Liver (tissue), 9 donors: Measurements from ENCODE around the gene GMDS. TPM values are rescaled to one million over a fixed set of nuclear protein-coding genes. Genes with fewer than 3 reads are reported as not detected.

Source experiments
- DNase-seq: peaks from one replicate; pipeline ENCODE4 v3.0.0-alpha.2; 2017; ENCODE audit warnings: low spot score
- H3K27ac ChIP-seq, 2 donors: one replicate each; pipeline ENCODE4 v1.7.0; 2013; ENCODE audit warnings: inconsistent platforms in 2 of 2, low read length in 2 of 2, control low read depth in 1 of 2, low read depth in 1 of 2, mild to moderate bottlenecking in 1 of 2
- H3K27me3 ChIP-seq, 4 donors: one replicate each; pipeline versions ENCODE4 v1.6.1 to v1.7.0; 2013; ENCODE audit warnings: low read length in 3 of 4, inconsistent platforms in 1 of 4, mild to moderate bottlenecking in 1 of 4, moderate library complexity in 1 of 4; ENCODE audit not compliant: control insufficient read depth in 4 of 4, insufficient read depth in 4 of 4
- H3K36me3 ChIP-seq, 4 donors: one replicate each; pipeline versions ENCODE4 v1.6.1 to v1.7.0; 2013; ENCODE audit warnings: low read length in 3 of 4, mild to moderate bottlenecking in 3 of 4, low read depth in 1 of 4, moderate library complexity in 1 of 4; ENCODE audit not compliant: control insufficient read depth in 4 of 4, insufficient read depth in 3 of 4
- H3K4me1 ChIP-seq, 4 donors: one replicate each; pipeline versions ENCODE4 v1.6.1 to v1.7.0; 2013; ENCODE audit warnings: low read length in 3 of 4, mild to moderate bottlenecking in 3 of 4, moderate library complexity in 1 of 4; ENCODE audit not compliant: control insufficient read depth in 4 of 4, insufficient read depth in 4 of 4
- H3K4me3 ChIP-seq, 3 donors: one replicate each; pipeline versions ENCODE4 v1.6.1 to v1.7.0; 2013; ENCODE audit warnings: low read length in 3 of 3, control low read depth in 1 of 3, low read depth in 1 of 3, mild to moderate bottlenecking in 1 of 3
- H3K9ac ChIP-seq, 2 donors: one replicate each; pipeline ENCODE4 v1.7.0; 2013; ENCODE audit warnings: low read length in 2 of 2, mild to moderate bottlenecking in 2 of 2, moderate library complexity in 2 of 2, control low read depth in 1 of 2, low read depth in 1 of 2
- H3K9me3 ChIP-seq, 4 donors: one replicate each; pipeline versions ENCODE4 v1.6.1 to v1.7.0; 2013; ENCODE audit warnings: low read length in 3 of 4; ENCODE audit not compliant: control insufficient read depth in 4 of 4
- ATF3 ChIP-seq: IDR thresholded peaks from 2 replicates; pipeline ENCODE4 v1.6.1; 2016; ENCODE audit warnings: antibody characterized with exemption
- CTCF ChIP-seq: fragments of 150-350 bp; IDR thresholded peaks from 2 replicates; pipeline ENCODE4 v1.5.1; 2017; ENCODE audit warnings: improper control_type of control experiment, low read depth, low read length; ENCODE audit not compliant: missing input control
- EGR1 ChIP-seq, 2 donors: IDR thresholded peaks; 2 replicates each; pipeline ENCODE4 v1.6.1; 2016 to 2018; ENCODE audit warnings: antibody characterized with exemption in 2 of 2, low read depth in 2 of 2
- FOXA1 ChIP-seq: IDR thresholded peaks from 2 replicates; pipeline ENCODE4 v1.6.1; 2016; ENCODE audit warnings: antibody characterized with exemption
- FOXA2 ChIP-seq: IDR thresholded peaks from 2 replicates; pipeline ENCODE4 v1.6.1; 2016; ENCODE audit warnings: antibody characterized with exemption
- GABPA ChIP-seq, 2 donors: IDR thresholded peaks in 1 of 2; conservative IDR thresholded peaks in 1 of 2; 2 replicates each; pipeline ENCODE4 v1.6.1; 2016; ENCODE audit warnings: antibody characterized with exemption in 2 of 2, mild to moderate bottlenecking in 1 of 2, moderate library complexity in 1 of 2
- HNF4A ChIP-seq, 2 donors: conservative IDR thresholded peaks; 2 replicates each; pipeline ENCODE4 v1.6.1; 2016; ENCODE audit warnings: antibody characterized with exemption in 2 of 2, mild to moderate bottlenecking in 2 of 2
- HNF4G ChIP-seq: IDR thresholded peaks from 2 replicates; pipeline ENCODE4 v1.6.1; 2016; ENCODE audit warnings: antibody characterized with exemption
- JUND ChIP-seq, 2 donors: IDR thresholded peaks; 2 replicates each; pipeline ENCODE4 v1.6.1; 2016; ENCODE audit warnings: antibody characterized with exemption in 2 of 2
- MAX ChIP-seq: IDR thresholded peaks from 2 replicates; pipeline ENCODE4 v1.6.1; 2016; ENCODE audit warnings: antibody characterized with exemption
- NR2F2 ChIP-seq: IDR thresholded peaks from 2 replicates; pipeline ENCODE4 v1.6.1; 2016; ENCODE audit warnings: antibody characterized with exemption
- RAD21 ChIP-seq, 2 donors: IDR thresholded peaks; 2 replicates each; pipeline ENCODE4 v1.6.1; 2016; ENCODE audit warnings: antibody characterized with exemption in 2 of 2, mild to moderate bottlenecking in 2 of 2
- REST ChIP-seq: IDR thresholded peaks from 2 replicates; pipeline ENCODE4 v1.6.1; 2016; ENCODE audit warnings: antibody characterized with exemption, mild to moderate bottlenecking
- RXRA ChIP-seq, 2 donors: IDR thresholded peaks; 2 replicates each; pipeline ENCODE4 v1.6.1; 2017 to 2018; ENCODE audit warnings: antibody characterized with exemption in 2 of 2, mild to moderate bottlenecking in 1 of 2
- SP1 ChIP-seq: IDR thresholded peaks from 2 replicates; pipeline ENCODE4 v1.6.1; 2018; ENCODE audit warnings: antibody characterized with exemption, mild to moderate bottlenecking
- TAF1 ChIP-seq: conservative IDR thresholded peaks from 2 replicates; pipeline ENCODE4 v1.6.1; 2016; ENCODE audit warnings: antibody characterized with exemption, mild to moderate bottlenecking
- YY1 ChIP-seq: IDR thresholded peaks from 2 replicates; pipeline ENCODE4 v1.6.1; 2016; ENCODE audit warnings: antibody characterized with exemption, mild to moderate bottlenecking
- ZBTB33 ChIP-seq: IDR thresholded peaks from 2 replicates; pipeline ENCODE4 v1.6.1; 2016; ENCODE audit warnings: antibody characterized with exemption
- WGBS: extraction: QIAGEN DNeasy Blood & Tissue Kit; methylation state at CpG from one replicate; pipeline ENCODE4 v1.1.7; 2013; 5-methylcytosine and 5-hydroxymethylcytosine counted together
- polyA plus RNA-seq, 2 donors: library from polyadenylated mRNA; stranded (reverse) in 1 of 2; unstranded in 1 of 2; fragments of 200-250 nt in 1 of 2; fragments of >200 nt in 1 of 2; fragmentation: Nextera tagmentation in 1 of 2; extraction: Ambion mirVana in 1 of 2; gene quantifications; one replicate each; pipeline versions ENCODE4 v1.2.1 to v1.2.3, GENCODE V29; 2013 to 2015
- total RNA-seq, 2 donors: library from RNA; depleted of rRNA; stranded (reverse); fragments of >200 nt; gene quantifications; one replicate each; pipeline ENCODE4 v1.2.3, GENCODE V29; 2014
- donor health status: healthy.
- donor health status: healthy.
- donor health status: healthy.
- donor health status: healthy.
- donor health status: healthy.

Gene GMDS
- total and polyA plus RNA-seq, 4 donors: 3.5 to 15.6 (median 13.0) TPM

GRCh38 chr6:1625794-1626435, 619.5 kb downstream of the GMDS start:
- DNase-seq: no peak
- no peak overlapping the region for H3K9ac ChIP-seq
- H3K36me3 ChIP-seq: peaks cover 0 to 2% (median 0%) of the 10 kb centered on the region in 4 donors
- no peaks in the 10 kb centered on the region for H3K9me3 ChIP-seq
- H3K27ac ChIP-seq: no peak overlapping the region
- 60% methylated on average over 18 of the region's 18 CpGs for WGBS
- H3K4me3 ChIP-seq: no peak overlapping the region
- H3K27me3 ChIP-seq: peaks cover 0 to 11% (median 5%) of the 10 kb centered on the region in 4 donors
- peaks cover 0 to 14% (median 6%) of the 10 kb centered on the region in 4 donors for H3K4me1 ChIP-seq
- no peak for TF ChIP-seq GABPA (IDR thresholded peaks at IDR 0.05 in 1 of 2, conservative IDR thresholded peaks at IDR 0.05 in 1 of 2)
- no peak for TF ChIP-seq RXRA (IDR thresholded peaks at IDR 0.05)
- TF ChIP-seq SP1: no peak
- no peak for TF ChIP-seq JUND (IDR thresholded peaks at IDR 0.05)
- no peak for TF ChIP-seq EGR1 (IDR thresholded peaks at IDR 0.05; ENCODE audit: low read depth in 2 of 2)
- TF ChIP-seq HNF4G: no peak
- TF ChIP-seq HNF4A (conservative IDR thresholded peaks at IDR 0.05): no peak
- no peak for TF ChIP-seq RAD21 (IDR thresholded peaks at IDR 0.05)
- no peak for TF ChIP-seq CTCF
- no peak for TF ChIP-seq MAX
- TF ChIP-seq ATF3: no peak
- TF ChIP-seq REST: no peak
- TF ChIP-seq YY1: no peak
- no peak for TF ChIP-seq FOXA2
- TF ChIP-seq NR2F2: no peak
- no peak for TF ChIP-seq ZBTB33
- TF ChIP-seq FOXA1: no peak
- no peak for TF ChIP-seq TAF1
